DND-41 (cell line): ENCODE data around the gene DENND1A.

Experiments
- CTCF ChIP-seq: IDR thresholded peaks from 2 replicates; pipeline ENCODE4 v1.5.1; 2012; ENCODE audit warnings: borderline replicate concordance, low read length, moderate library complexity, mild to moderate bottlenecking; ENCODE audit not compliant: poor library complexity, severe bottlenecking; ENCODE audit errors: extremely low read depth
- EZH2 ChIP-seq: IDR thresholded peaks from 3 replicates; pipeline ENCODE4 v1.6.1; 2012; ENCODE audit warnings: borderline replicate concordance, low read depth, mild to moderate bottlenecking, moderate library complexity, low read length, inconsistent platforms; ENCODE audit not compliant: severe bottlenecking

- TF ChIP-seq CTCF (no peak), EZH2 (no peak)
Observed at GRCh38 chr9:123387686-123388085, 542.2 kb downstream of the DENND1A start.
